ENCODE measurements around the gene GRID1.

The GRID1 gene

GRCh38 chr10:85641479-85642009, 725.1 kb downstream of the GRID1 start:
- no peaks in the 10 kb centered on the region for H3K4me1 ChIP-seq (ENCODE audit: control insufficient read depth in 1 of 2, insufficient read depth in 1 of 2, low read depth in 1 of 2, low read length in 1 of 2)
- H3K36me3 ChIP-seq, result no peaks in the 10 kb centered on the region
- H3K27me3 ChIP-seq, result no peaks in the 10 kb centered on the region
- TF ChIP-seq, protein P1, sequence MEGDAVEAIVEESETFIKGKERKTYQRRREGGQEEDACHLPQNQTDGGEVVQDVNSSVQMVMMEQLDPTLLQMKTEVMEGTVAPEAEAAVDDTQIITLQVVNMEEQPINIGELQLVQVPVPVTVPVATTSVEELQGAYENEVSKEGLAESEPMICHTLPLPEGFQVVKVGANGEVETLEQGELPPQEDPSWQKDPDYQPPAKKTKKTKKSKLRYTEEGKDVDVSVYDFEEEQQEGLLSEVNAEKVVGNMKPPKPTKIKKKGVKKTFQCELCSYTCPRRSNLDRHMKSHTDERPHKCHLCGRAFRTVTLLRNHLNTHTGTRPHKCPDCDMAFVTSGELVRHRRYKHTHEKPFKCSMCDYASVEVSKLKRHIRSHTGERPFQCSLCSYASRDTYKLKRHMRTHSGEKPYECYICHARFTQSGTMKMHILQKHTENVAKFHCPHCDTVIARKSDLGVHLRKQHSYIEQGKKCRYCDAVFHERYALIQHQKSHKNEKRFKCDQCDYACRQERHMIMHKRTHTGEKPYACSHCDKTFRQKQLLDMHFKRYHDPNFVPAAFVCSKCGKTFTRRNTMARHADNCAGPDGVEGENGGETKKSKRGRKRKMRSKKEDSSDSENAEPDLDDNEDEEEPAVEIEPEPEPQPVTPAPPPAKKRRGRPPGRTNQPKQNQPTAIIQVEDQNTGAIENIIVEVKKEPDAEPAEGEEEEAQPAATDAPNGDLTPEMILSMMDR (IDR thresholded peaks at IDR 0.05), result no peak
- H3K4me3 ChIP-seq (ENCODE audit: low read depth in 1 of 2, low read length in 1 of 2), result no peak overlapping the region
- H3K27ac ChIP-seq, result no peak overlapping the region
- H3K9me3 ChIP-seq, result no peaks in the 10 kb centered on the region

GRCh38 chr10:85638797-85639196, 727.8 kb downstream of the GRID1 start:
- no peaks in the 10 kb centered on the region for H3K4me1 ChIP-seq (ENCODE audit: control insufficient read depth in 1 of 2, insufficient read depth in 1 of 2, low read depth in 1 of 2, low read length in 1 of 2)
- H3K27me3 ChIP-seq, result no peaks in the 10 kb centered on the region
- no peaks in the 10 kb centered on the region for H3K36me3 ChIP-seq
- no peak overlapping the region for H3K27ac ChIP-seq
- TF ChIP-seq, protein P1 (IDR thresholded peaks at IDR 0.05), result no peak
- H3K4me3 ChIP-seq (ENCODE audit: low read depth in 1 of 2, low read length in 1 of 2), result no peak overlapping the region
- no peaks in the 10 kb centered on the region for H3K9me3 ChIP-seq

GRCh38 chr10:85635650-85636049, 730.9 kb downstream of the GRID1 start:
- no peak overlapping the region for H3K27ac ChIP-seq
- no peaks in the 10 kb centered on the region for H3K27me3 ChIP-seq
- H3K4me1 ChIP-seq (ENCODE audit: control insufficient read depth in 1 of 2, insufficient read depth in 1 of 2, low read depth in 1 of 2, low read length in 1 of 2), result no peaks in the 10 kb centered on the region
- TF ChIP-seq, protein P1 (IDR thresholded peaks at IDR 0.05), result no peak
- no peaks in the 10 kb centered on the region for H3K9me3 ChIP-seq
- no peaks in the 10 kb centered on the region for H3K36me3 ChIP-seq
- H3K4me3 ChIP-seq (ENCODE audit: low read depth in 1 of 2, low read length in 1 of 2), result no peak overlapping the region

DNA sequence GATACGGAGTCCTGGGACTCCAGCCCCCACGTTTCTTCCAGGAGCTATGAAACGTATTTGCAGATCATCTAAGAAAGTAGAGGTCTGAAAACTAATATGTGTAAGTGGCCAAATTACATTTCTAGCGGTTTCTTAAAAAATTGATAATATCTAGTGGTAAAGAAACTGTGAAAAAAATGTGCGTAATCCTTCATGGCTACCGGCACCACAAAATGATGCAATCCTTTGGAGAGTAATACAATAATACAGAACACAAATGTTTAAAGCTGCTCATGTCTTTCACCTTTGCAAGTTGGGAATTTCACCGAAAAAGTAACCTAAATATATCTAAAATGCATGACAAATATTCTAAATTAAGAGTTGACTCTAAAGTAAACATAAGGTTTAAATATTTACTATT, 742.1 kb downstream of the GRID1 start:
- Histone ChIP-seq H3K4me1 (ENCODE audit: control insufficient read depth in 1 of 2, insufficient read depth in 1 of 2, low read depth in 1 of 2, low read length in 1 of 2) (no peaks in the 10 kb centered on the region), H3K4me3 (ENCODE audit: low read depth in 1 of 2, low read length in 1 of 2) (no peak overlapping the region), H3K9me3 (no peaks in the 10 kb centered on the region), H3K27ac (no peak overlapping the region), H3K27me3 (no peaks in the 10 kb centered on the region), H3K36me3 (no peaks in the 10 kb centered on the region)
- TF ChIP-seq, protein P1 (IDR thresholded peaks at IDR 0.05), result no peak

DNA sequence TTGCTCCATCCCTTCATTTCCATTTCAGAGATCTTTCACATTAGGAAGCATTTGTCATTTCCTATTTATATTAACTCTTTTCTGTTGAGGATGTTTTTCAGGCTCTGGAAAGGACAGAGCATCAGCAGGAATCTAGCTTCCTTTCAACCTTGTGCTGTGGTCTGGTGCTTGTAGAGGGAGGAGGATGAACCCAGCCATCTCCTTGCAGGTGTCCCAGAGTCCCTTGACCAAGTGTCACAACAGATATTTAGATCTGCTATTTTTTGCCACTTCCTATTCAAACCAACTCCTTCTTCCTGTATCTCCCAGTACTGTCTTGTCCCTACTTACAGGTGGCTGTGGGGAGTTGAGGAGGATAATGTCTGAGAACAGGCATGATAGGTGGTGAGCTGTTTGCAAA, 742.8 kb downstream of the GRID1 start:
- H3K4me3 ChIP-seq (ENCODE audit: low read depth in 1 of 2, low read length in 1 of 2), result no peak overlapping the region
- TF ChIP-seq, protein P1 (IDR thresholded peaks at IDR 0.05), result no peak
- H3K36me3 ChIP-seq, result no peaks in the 10 kb centered on the region
- no peaks in the 10 kb centered on the region for H3K27me3 ChIP-seq
- H3K27ac ChIP-seq, result no peak overlapping the region
- H3K4me1 ChIP-seq (ENCODE audit: control insufficient read depth in 1 of 2, insufficient read depth in 1 of 2, low read depth in 1 of 2, low read length in 1 of 2), result no peaks in the 10 kb centered on the region
- H3K9me3 ChIP-seq, result no peaks in the 10 kb centered on the region

DNA sequence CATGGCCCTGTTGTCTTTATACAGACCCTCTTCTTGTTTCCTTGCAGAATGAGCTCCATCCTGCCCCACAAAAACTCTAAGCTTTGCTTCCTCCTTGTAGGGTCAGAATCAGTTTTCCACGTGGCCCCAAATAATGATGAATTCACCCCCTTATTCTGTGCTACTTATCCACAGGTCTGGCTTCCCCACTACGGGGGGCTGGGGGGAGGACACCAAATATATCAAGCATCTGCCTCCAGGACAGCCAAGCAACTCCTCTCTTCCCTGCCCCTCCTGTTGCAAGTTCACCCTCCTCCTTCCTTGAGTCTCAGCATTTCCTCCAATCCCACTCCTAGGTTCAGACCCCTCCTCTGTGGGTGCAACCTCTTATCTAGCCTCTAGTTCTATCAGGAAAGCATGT, 743.3 kb downstream of the GRID1 start:
- Histone ChIP-seq H3K4me3 (ENCODE audit: low read depth in 1 of 2, low read length in 1 of 2) (no peak overlapping the region), H3K9me3 (no peaks in the 10 kb centered on the region), H3K36me3 (no peaks in the 10 kb centered on the region), H3K27ac (no peak overlapping the region), H3K4me1 (ENCODE audit: control insufficient read depth in 1 of 2, insufficient read depth in 1 of 2, low read depth in 1 of 2, low read length in 1 of 2) (no peaks in the 10 kb centered on the region), H3K27me3 (no peaks in the 10 kb centered on the region)
- TF ChIP-seq, protein P1 (IDR thresholded peaks at IDR 0.05), result no peak
